DND-41 (cell line): ENCODE data around the gene AGAP1.

Source experiments
- ATAC-seq: fragments of 200-7000 bp; cut with Tn5 transposase; 3 replicates; pipeline ENCODE4 v1.9.1; 2021; ENCODE audit warnings: low read depth; ENCODE audit not compliant: insufficient read depth
- DNase-seq: peaks from one replicate; pipeline ENCODE4 v3.0.0-alpha.2; 2020
- H2AFZ ChIP-seq: 2 replicates; pipeline ENCODE4 v1.6.0; 2012; ENCODE audit warnings: low read depth, low read length
- H3K27ac ChIP-seq: 2 replicates; pipeline ENCODE4 v1.5.1; 2012; ENCODE audit warnings: low read length, inconsistent platforms
- H3K27me3 ChIP-seq: fragments of 200-600 bp; sonication (generic); 2 replicates; pipeline ENCODE4 v1.6.0; 2012; ENCODE audit warnings: low read length, mild to moderate bottlenecking, inconsistent platforms; ENCODE audit not compliant: insufficient read depth, poor library complexity
- H3K36me3 ChIP-seq: 2 replicates; pipeline ENCODE4 v1.5.1; 2012; ENCODE audit warnings: low read length, inconsistent platforms; ENCODE audit not compliant: insufficient read depth
- H3K4me1 ChIP-seq: 2 replicates; pipeline ENCODE4 v1.5.1; 2012; ENCODE audit warnings: mild to moderate bottlenecking, low read length; ENCODE audit not compliant: insufficient read depth
- H3K4me2 ChIP-seq: 2 replicates; pipeline ENCODE4 v1.6.0; 2012; ENCODE audit warnings: mild to moderate bottlenecking, moderate library complexity, low read length, inconsistent platforms; ENCODE audit not compliant: insufficient read depth
- H3K4me3 ChIP-seq, 2 experiments: fragments of 200-600 bp in 1 of 2; shearing (Covaris generic) in 1 of 2; 2 replicates each; pipeline ENCODE4 v1.5.1; 2012 to 2016; ENCODE audit warnings: inconsistent platforms in 2 of 2, low read length in 2 of 2, mild to moderate bottlenecking in 2 of 2, low read depth in 1 of 2, moderate library complexity in 1 of 2
- H3K79me2 ChIP-seq: 2 replicates; pipeline ENCODE4 v1.6.0; 2012; ENCODE audit warnings: low read length, inconsistent platforms; ENCODE audit not compliant: insufficient read depth
- H3K9ac ChIP-seq: 2 replicates; pipeline ENCODE4 v1.6.0; 2012; ENCODE audit warnings: low read depth, mild to moderate bottlenecking, inconsistent platforms, low read length, moderate library complexity
- H3K9me3 ChIP-seq: 2 replicates; pipeline ENCODE4 v1.5.1; 2012; ENCODE audit warnings: low read length, moderate library complexity, mild to moderate bottlenecking, inconsistent platforms; ENCODE audit not compliant: insufficient read depth, severe bottlenecking
- H4K20me1 ChIP-seq: 2 replicates; pipeline ENCODE4 v1.6.0; 2012; ENCODE audit warnings: low read length; ENCODE audit not compliant: insufficient read depth
- EZH2 ChIP-seq: IDR thresholded peaks from 3 replicates; pipeline ENCODE4 v1.6.1; 2012; ENCODE audit warnings: borderline replicate concordance, low read depth, mild to moderate bottlenecking, moderate library complexity, low read length, inconsistent platforms; ENCODE audit not compliant: severe bottlenecking
- TF ChIP-seq, protein P1 (sequence below): IDR thresholded peaks from 2 replicates; pipeline ENCODE4 v1.5.1; 2012; ENCODE audit warnings: borderline replicate concordance, low read length, moderate library complexity, mild to moderate bottlenecking; ENCODE audit not compliant: poor library complexity, severe bottlenecking; ENCODE audit errors: extremely low read depth

The AGAP1 gene

DNA sequence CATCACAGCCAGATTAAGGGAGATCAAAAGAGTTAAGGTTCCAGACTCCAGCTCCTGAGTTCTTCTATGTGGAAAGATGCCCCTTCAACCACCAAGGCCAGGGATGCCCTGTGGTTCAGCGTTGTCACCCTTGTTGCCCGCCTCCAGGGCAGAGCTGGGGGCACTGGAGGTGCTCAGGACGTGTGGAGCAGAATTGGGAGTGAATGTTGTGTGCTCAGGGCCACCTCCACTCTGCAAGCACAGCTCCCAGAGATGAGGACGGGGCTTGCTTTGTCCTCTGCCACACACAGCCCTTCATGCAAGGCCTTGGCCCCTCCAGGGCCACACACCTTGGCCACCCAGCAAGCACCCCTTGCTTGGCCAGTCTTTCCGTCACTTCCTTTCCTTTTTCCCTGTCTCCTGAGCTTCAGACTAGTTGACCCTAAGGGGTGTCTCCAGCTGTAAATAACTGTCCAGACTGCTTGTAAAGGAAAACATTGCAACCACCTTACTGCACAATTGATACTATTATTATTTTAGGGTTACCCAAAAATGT, 103.3 kb downstream of the AGAP1 start:
- Histone ChIP-seq H4K20me1 (no peaks in the 10 kb centered on the region), H3K4me3 (no peak overlapping the region), H3K9me3 (no peaks in the 10 kb centered on the region), H3K4me2 (no peak overlapping the region), H3K27ac (no peak overlapping the region), H3K79me2 (no peaks in the 10 kb centered on the region), H3K36me3 (no peaks in the 10 kb centered on the region), H3K9ac (no peak overlapping the region), H3K27me3 (peaks cover 2% of the 10 kb centered on the region), H3K4me1 (no peaks in the 10 kb centered on the region), H2AFZ (no peak overlapping the region)
- no peak for ATAC-seq
- no peak for TF ChIP-seq EZH2
- TF ChIP-seq, protein P1, sequence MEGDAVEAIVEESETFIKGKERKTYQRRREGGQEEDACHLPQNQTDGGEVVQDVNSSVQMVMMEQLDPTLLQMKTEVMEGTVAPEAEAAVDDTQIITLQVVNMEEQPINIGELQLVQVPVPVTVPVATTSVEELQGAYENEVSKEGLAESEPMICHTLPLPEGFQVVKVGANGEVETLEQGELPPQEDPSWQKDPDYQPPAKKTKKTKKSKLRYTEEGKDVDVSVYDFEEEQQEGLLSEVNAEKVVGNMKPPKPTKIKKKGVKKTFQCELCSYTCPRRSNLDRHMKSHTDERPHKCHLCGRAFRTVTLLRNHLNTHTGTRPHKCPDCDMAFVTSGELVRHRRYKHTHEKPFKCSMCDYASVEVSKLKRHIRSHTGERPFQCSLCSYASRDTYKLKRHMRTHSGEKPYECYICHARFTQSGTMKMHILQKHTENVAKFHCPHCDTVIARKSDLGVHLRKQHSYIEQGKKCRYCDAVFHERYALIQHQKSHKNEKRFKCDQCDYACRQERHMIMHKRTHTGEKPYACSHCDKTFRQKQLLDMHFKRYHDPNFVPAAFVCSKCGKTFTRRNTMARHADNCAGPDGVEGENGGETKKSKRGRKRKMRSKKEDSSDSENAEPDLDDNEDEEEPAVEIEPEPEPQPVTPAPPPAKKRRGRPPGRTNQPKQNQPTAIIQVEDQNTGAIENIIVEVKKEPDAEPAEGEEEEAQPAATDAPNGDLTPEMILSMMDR: no peak
- no peak for DNase-seq

GRCh38 chr2:235598026-235598425, 104.2 kb downstream of the AGAP1 start:
- no peak for TF ChIP-seq EZH2
- TF ChIP-seq, protein P1: no peak
- DNase-seq (no peak), ATAC-seq (no peak)
- Histone ChIP-seq H4K20me1 (no peaks in the 10 kb centered on the region), H2AFZ (no peak overlapping the region), H3K36me3 (no peaks in the 10 kb centered on the region), H3K9ac (no peak overlapping the region), H3K9me3 (no peaks in the 10 kb centered on the region), H3K27ac (no peak overlapping the region), H3K4me2 (no peak overlapping the region), H3K79me2 (no peaks in the 10 kb centered on the region), H3K4me1 (no peaks in the 10 kb centered on the region), H3K27me3 (peaks cover 2% of the 10 kb centered on the region), H3K4me3 (no peak overlapping the region)

DNA sequence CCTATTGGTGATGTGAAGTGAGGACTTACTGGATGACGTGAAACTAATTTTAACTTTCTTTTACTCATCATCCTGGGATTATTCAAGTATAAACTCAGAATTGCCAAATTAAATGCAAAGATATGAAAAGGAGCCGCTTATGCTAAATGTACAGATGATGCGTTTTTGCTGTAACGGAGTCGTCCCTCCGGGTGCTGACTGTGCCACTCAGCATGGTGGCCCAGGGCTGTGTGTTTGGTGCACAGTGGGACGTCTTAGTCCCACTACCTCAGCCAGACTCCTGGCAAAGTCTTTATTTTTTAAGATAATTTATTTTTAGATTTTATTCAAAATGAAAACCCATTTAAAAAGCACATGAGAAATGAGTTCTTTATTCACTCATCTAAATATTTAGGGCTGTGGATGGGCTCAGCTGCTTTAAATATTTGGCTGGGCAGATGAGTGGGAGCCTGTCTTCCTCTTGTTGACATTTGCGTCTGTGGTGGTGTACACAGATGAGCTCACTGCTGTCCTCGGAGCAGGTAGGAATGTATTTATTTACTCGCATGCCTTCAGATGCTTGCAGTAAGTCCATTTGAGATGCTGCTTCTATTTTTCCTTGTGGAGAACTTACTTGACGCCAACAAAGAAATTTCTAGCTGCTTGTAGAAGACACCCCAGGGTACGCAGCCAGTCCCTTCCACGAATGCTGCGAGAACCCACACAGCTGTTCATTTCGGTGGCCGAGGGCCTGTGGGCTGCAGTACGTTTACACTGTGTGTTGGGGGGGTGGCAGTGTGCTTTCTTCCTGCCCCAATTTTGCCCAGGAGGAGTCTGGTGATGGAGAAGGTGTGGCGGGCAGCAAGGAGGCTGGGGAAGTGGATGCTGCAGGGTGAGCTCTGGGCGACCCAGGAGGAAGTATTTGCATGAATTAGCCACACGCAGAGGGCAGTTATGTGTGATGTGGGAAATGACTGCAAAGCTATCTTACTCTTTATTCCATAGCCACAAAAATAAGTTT, 105.0 kb downstream of the AGAP1 start:
- Histone ChIP-seq H3K79me2 (no peaks in the 10 kb centered on the region), H3K36me3 (no peaks in the 10 kb centered on the region), H3K9ac (no peak overlapping the region), H3K4me3 (no peak overlapping the region), H3K9me3 (no peaks in the 10 kb centered on the region), H3K27ac (no peak overlapping the region), H2AFZ (no peak overlapping the region), H3K27me3 (peaks cover 2% of the 10 kb centered on the region), H4K20me1 (no peaks in the 10 kb centered on the region), H3K4me1 (no peaks in the 10 kb centered on the region), H3K4me2 (no peak overlapping the region)
- no peak for DNase-seq
- no peak for TF ChIP-seq EZH2
- TF ChIP-seq, protein P1: no peak
- ATAC-seq: no peak
